Retinal pigment epithelial cell (primary cell): ENCODE results near the gene TGFB2.

Experiments
- DNase-seq: peaks from one replicate; pipeline ENCODE4 v3.0.0-alpha.2; 2010; ENCODE audit warnings: low read depth
- H3K4me3 ChIP-seq: 2 replicates; pipeline ENCODE4 v1.5.1; 2011; ENCODE audit warnings: mild to moderate bottlenecking, low read length, control low read depth, moderate library complexity
- TF ChIP-seq, protein P1 (sequence below): conservative IDR thresholded peaks from 2 replicates; pipeline ENCODE4 v1.5.1; 2011; ENCODE audit warnings: low read depth, low read length, control low read depth, inconsistent platforms

TGFB2 gene

DNA sequence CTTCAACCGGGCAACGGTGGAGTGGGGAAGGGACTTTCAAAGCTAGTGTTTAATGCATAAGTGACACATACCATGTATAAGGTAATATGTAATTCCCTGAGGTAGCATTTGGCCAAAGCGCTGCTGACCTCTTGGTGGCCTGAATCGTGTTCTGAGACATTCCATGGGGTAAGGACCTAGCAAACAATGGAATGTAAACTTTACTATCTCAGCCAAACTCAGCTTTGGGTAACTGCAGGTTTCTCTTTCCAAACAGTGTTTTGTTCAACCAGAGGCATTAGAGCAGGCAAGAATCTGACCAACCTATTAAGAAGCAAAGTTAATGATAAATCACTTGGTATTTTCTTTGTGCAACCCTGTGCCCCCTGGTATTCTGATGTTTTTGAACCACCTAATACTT lies 22.0 kb downstream of the TGFB2 start:
- DNase-seq: no peak
- TF ChIP-seq, protein P1, sequence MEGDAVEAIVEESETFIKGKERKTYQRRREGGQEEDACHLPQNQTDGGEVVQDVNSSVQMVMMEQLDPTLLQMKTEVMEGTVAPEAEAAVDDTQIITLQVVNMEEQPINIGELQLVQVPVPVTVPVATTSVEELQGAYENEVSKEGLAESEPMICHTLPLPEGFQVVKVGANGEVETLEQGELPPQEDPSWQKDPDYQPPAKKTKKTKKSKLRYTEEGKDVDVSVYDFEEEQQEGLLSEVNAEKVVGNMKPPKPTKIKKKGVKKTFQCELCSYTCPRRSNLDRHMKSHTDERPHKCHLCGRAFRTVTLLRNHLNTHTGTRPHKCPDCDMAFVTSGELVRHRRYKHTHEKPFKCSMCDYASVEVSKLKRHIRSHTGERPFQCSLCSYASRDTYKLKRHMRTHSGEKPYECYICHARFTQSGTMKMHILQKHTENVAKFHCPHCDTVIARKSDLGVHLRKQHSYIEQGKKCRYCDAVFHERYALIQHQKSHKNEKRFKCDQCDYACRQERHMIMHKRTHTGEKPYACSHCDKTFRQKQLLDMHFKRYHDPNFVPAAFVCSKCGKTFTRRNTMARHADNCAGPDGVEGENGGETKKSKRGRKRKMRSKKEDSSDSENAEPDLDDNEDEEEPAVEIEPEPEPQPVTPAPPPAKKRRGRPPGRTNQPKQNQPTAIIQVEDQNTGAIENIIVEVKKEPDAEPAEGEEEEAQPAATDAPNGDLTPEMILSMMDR: no peak
- no peak overlapping the region for H3K4me3 ChIP-seq

DNA sequence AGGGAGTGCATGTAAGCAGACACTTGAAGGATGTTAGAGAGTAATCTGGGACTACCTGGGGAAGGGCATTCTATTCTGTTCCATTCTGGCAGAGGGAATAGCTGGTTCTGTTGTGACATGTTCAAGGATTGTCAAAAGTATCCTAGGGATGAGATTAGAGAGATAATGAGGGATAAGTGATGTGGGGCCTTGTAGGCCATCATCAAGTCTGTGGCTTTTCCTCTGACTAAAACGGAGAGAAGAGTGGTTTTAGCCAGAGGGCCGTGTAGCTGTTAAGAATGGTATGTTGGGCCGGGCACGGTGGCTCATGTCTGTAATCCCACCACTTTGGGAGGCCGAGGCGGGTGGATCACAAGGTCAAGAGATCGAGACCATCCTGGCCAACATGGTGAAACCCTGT lies 23.6 kb downstream of the TGFB2 start:
- no peak for DNase-seq
- TF ChIP-seq, protein P1: no peak

DNA sequence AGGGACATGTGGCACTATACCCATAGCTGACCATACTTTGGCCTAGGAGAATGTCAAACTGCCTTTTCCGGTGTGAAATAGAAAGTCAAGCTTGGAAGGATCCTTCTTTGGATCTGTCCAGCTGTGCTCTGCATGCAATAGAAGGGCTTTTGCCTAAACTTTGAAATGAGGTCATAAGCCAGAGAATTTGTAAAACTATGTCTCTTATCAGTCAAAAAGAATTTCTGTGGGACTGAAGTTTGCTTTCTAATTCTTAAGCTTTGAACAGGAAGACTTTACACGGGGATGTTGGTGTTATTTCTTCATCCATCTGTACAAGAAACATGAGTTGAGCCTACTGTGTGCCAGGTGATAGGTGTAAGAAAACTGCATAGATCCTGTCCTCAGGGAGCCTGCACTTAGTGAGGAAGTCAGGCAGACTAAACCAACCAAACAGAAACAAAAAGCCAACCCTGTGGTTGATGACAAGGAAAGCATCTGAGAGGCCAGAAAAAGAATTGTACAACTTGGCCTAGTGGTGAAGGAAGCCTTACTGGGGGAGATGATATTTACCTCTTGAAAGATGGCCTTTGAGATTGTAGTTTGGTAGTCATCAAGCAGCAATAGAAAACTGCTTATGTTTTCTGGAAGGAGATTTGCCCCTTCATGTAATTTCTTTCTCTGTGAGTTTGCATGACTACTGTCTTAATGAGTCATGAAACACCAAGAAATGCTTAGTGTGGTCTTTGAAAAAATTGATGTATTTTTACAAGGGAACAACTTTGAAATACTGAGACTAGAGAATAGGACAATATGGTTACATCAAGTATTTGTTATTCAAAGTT lies 24.8 kb downstream of the TGFB2 start:
- DNase-seq: no peak
- TF ChIP-seq, protein P1: no peak

More for the DNA sequence above, 23.6 kb downstream of the TGFB2 start:
- H3K4me3 ChIP-seq: no peak overlapping the region

DNA sequence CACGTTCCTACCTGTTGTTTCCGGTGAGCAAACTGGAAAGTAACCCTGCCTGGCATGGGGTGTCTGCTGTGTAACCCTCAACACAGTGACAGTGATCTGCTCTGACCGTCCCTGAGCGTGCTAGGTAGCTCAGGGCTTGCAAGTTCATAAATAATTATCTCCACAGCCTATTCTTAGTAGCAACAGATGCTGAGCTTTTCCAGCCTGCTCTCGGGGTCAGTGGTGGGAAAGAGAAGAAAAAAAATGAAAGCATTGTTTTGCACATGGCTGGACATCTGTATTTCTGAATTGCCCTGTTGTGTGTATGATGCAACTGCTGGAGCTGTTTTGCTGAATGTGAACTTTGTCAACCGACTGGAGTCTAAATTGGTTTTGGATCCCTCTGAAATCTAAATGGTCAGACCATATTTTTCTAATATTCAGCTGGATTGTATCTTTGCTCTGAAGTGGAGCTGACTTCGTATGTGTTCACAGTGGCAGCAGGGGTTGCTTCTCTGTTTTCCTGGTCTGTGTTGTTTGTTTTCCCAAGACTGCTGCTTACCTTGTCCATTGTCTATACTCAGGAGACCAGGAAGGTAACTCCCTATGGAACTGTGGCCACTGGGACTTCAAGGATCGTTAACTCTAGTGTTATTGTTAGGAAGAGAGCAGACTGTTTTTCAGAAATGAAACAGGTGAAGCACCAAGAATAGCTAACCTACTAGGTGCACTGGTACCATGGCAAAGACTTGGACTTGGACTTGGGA lies 27.0 kb downstream of the TGFB2 start:
- no peak for DNase-seq

More for the DNA sequence above, 24.8 kb downstream of the TGFB2 start:
- no peak overlapping the region for H3K4me3 ChIP-seq

DNA sequence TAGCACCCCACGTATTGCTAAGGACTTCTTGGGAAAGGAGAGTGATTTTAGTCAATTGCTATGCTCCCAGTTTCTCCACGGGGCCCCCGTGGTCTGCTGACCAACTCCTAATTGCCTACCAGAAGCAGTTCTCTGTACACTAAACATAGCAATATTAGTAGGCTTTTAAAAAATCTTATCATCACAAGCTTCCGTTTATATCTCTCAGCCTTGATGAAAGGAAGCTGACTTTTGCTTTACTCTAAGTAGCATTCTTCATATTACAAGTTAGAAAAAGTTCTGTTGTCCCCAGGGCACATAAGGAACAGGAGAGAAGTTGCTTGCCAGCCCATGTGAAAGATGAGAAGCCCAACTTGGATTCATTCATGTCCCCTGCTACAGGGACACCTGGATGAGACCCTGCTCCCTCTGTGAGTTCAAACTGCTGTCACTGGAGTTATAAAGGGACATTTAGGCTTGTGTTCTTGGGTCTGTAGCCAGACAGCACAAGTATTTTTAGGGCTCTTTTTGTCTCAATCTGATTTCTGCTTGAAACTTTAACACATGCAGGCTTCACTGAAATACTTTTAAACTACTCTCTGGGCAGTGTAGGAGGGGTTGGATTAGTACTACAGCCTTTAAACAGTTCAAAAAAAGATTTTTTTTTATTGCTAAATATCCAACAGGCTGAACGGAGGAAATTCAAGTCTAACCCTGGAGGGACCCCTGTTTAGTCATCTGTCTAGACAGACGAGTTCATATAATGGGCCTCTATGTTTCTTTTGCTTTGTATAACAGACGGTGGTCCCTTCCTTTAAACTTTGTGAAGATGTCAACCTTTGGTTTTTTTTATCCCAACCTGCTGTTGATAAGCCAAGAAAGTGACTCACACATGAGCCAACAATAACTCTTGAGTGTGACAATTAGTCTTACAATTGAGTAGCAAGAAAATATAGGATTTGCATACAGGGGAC lies 29.5 kb downstream of the TGFB2 start:
- H3K4me3 ChIP-seq: no peak overlapping the region
- TF ChIP-seq, protein P1: no peak
- peak; percentile 77 for DNase-seq

More for the DNA sequence above, 27.0 kb downstream of the TGFB2 start:
- TF ChIP-seq, protein P1: no peak
- no peak overlapping the region for H3K4me3 ChIP-seq

DNA sequence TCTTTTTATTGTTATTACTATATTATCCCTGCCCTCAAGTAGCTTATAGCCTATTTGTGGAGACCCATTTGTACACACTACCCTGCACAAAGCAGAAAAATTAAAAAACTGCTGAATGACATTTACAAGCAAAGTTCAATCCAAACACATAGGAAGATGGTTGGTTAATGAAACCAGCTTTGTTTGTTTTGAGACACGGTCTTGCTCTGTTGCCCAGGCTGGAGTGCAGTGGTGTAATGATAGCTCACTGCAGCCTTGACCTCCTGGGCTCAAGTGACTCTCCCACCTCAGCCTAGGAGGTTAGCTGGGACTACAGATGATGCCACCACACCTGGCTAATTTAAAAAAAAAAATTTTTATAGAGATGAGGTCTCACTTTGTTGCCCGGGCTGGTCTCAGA lies 31.6 kb downstream of the TGFB2 start:
- TF ChIP-seq, protein P1: no peak
- no peak overlapping the region for H3K4me3 ChIP-seq
- no peak for DNase-seq
